ENCODE data around the gene RHBDD1.

RHBDD1 gene

DNA sequence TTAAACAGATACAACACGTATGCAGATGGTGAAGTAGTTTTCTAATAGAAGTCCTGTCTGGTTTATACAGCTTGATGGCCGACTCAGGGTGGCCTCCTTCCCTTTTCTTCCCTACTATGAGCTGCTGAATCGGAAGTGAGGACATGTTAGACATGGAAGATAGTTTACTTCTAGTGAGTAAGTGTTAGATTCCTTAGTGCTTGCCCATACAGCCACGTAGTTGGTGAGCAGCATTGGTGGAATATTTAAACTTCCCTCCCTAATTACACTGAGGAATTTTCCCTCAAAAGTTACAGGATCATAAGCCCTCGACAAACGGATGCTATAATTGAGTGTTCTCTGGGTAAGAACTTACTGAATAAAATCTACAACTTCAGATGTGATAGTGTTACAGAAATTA, 52.1 kb downstream of the RHBDD1 start:
- DNase-seq (ENCODE audit: low read depth), result no peak

DNA sequence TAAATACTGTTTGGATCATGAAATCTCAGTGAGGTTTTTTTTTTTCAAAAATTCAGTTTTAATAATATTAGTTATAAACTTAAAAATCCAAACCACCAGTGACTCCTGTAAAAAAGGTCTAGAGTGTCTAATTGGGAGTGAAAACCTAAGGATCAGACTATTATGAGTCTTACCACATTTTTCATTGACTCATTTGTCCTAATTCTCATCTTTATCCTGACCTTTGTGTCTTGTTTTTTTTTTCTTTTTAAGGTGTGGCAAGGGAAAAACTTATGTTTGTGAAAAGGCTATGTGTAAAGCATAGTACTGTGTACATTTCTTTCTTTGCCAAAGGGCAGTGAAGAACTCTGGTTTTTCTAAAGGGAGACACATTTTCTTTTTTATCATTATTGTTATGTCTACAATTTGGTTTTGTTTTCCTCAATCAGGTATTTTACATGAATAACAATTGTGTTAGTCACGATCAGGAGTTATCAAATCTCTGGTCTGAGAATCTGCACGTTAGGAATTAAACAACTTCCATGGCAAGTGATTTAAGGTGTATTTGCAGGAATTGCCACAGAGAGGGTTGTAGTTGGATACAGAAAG, 52.6 kb downstream of the RHBDD1 start:
- no peak for DNase-seq (ENCODE audit: low read depth)

DNA sequence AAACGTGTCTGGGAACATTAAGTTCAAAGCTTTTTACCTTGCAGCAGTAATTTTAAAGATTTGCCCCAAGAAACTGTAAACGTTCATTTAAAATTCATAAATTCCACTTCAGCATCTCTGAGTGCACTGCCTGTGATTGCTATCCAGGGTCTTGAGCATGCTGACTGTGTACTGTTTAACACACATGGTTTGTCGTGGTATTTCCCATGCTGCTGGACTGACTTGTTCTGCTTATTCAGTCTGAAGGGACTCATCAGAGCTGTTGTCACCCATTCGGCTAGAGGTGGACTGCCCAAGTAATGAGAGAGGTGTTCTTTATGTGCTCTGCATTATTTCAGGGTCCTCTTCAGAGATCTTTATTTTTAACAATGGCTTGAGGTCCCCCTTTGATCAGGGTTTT, 53.1 kb downstream of the RHBDD1 start:
- no peak for DNase-seq (ENCODE audit: low read depth)

GRCh38 chr2:226890286-226890685, 54.4 kb downstream of the RHBDD1 start:
- no peak for DNase-seq (ENCODE audit: low read depth)

- DNase-seq (ENCODE audit: low read depth), result no peak
Observed at GRCh38 chr2:226891780-226892590, 56.1 kb downstream of the RHBDD1 start.

GRCh38 chr2:226892729-226893128, 56.9 kb downstream of the RHBDD1 start:
- DNase-seq (ENCODE audit: low read depth), result no peak

DNA sequence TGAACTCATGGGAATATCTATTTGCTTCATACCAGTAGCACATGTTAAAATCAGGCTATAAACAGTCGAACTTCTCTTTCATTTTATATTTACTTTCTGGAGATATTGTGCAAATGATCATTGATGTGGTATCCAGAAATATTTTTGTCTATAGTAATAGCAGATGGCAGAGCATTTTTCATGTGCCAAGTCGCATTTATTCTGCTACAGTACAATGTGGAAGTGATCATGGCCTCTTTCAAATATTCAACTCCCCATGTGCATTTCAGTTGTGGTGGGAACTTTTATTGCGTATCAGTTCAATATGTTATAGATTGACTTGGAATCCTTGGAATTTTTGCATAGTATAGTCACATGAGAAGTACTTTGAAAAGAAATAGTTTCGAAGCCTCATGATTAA, 57.4 kb downstream of the RHBDD1 start:
- no peak for DNase-seq (ENCODE audit: low read depth)

GRCh38 chr2:226894752-226895151, 58.9 kb downstream of the RHBDD1 start:
- no peak for DNase-seq (ENCODE audit: low read depth)

DNA sequence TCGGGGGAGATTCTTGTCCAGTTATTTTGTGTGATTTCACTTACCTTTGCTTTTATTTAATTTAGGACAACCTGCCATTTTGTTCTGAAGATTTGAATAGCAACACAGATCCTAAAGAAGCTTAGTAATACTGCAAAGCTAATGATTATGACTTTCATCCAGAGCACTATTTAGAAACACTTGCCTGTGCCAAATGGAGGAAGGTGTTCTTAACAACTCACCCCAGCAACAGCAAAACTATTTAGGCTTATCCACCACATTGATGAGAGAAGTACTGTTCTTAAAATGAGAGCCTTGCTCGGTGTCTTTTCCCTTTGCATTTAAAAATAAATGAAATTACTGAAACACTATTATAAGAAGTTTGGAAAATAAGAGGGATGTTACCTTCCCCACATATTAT, 59.7 kb downstream of the RHBDD1 start:
- no peak for DNase-seq (ENCODE audit: low read depth)

DNA sequence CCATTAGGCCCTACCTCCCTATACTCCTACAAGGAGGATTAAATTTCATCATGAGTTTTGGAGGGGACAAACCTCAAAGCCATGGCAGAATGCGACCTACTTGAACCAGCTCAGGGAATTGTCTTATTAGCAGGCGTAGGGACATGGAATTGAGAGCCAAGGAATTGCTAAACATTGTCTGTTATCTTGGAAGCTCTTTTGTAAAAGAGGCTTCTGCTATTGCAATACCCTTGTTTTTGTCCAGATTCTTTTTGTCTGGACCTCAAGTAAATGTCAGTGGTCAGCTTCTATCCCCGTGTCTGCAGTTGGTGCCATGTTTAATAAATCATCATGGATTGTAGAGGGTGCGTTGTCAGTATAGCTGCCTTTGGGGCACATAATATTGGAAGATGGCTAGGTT, 62.3 kb downstream of the RHBDD1 start:
- DNase-seq (ENCODE audit: low read depth), result no peak

DNA sequence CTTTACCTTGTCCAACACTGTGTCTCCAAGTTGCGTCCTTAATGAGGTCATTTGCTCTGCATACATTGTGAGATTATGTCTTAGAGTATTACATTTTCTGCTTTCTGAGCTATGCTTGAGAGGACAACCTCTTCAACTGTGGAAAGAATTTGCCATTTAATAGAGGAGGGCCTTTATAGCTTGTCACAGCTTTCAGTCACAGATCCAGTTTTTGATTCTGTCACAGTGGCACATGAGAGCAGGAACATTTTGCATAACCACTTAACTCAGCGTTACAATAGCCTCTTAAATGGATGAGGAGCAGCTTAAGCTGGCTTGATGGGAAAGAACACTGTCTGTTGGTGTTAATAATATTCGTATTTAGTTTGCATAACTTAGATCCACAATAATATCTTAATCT, 63.0 kb downstream of the RHBDD1 start:
- DNase-seq (ENCODE audit: low read depth), result no peak

- DNase-seq (ENCODE audit: low read depth), result no peak
Observed at GRCh38 chr2:226902041-226902966, 66.5 kb downstream of the RHBDD1 start.

- no peak for DNase-seq (ENCODE audit: low read depth)
Observed at GRCh38 chr2:226903179-226903578, 67.3 kb downstream of the RHBDD1 start.

DNA sequence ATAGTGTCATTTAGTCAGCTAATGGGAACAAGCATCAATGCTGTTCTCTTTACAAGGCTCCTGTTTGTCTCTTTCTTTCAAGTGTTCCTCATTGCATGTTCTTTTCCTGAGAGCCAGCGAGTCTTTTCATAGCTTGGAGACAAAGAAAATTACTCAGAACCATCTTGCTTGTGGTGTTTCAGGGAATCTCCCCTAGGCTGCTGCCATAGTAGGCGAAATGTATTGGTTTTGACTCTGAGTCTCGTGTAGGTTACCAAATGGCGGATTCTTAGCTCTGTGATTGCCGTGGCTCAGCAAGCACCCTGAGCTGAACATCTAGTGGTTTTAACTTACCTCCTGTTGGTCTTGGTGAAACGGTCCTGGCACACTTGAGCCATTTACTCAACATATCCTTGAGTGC, 68.7 kb downstream of the RHBDD1 start:
- DNase-seq (ENCODE audit: low read depth), result no peak

DNA sequence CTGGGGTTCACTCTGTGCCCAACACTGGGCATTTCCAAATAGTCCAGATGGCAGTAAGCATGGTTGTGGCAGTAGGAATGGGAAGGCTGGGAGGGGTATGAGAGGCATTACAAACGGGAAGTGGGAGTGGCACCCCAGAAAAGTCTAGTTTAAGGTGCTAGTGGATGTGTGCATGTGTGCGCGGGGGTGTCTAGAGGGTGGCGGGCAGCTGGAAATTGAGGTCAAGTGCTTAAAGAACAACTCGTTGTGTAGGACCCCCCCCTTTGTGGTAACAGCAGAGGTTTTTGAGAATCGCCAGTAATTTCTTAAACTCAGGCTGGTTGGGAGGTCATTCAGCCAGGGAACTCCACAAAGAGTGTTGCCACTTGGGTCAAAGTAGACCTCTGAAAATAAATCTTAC, 69.9 kb downstream of the RHBDD1 start:
- DNase-seq (ENCODE audit: low read depth), result no peak

DNA sequence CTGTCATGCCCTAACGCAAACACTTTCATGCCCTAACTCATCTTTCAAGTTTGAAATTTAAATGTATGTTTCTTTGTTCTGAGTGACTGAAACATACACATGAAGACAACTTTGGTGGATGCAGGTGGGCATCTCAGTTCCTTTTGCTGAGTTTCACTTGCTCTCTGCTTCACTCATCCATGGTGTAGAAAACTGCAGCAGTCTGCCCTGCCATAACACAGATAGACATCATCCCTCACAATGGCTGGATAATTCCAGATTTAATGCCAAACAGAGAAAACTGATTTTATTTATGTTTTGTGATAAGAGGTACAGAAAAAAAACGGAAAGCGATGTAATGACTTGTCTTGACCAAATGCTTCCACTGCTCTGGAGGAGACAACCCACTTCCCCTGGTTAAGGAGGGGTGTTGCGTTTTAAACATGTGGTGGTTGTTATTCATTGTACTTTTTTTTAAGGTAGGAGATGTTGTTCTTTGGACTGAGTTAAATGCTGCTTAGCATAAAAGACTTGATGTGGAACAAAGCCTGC, 70.4 kb downstream of the RHBDD1 start:
- no peak for DNase-seq (ENCODE audit: low read depth)

DNA sequence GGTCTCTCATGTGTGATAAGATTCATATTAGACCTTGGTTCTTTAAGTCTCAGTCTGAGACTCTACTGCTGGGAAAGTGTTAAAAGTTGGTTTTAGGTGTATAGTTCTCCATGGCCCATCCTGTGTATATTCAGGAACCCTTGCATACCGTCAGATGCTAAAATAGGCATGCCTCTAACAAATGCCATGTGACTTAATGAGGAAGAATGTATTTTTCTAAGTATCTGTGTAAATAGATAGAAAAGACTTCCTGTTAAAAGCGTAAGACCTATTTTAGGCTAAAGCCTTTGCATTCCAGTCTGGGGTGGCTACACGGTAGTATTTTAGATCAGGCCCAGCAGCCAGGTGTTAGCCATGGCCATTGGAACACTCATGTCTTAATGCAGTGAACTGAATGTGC, 73.3 kb downstream of the RHBDD1 start:
- no peak for DNase-seq (ENCODE audit: low read depth)

- DNase-seq (ENCODE audit: low read depth), result no peak
Observed at GRCh38 chr2:226909836-226910235, 74.0 kb downstream of the RHBDD1 start.

DNA sequence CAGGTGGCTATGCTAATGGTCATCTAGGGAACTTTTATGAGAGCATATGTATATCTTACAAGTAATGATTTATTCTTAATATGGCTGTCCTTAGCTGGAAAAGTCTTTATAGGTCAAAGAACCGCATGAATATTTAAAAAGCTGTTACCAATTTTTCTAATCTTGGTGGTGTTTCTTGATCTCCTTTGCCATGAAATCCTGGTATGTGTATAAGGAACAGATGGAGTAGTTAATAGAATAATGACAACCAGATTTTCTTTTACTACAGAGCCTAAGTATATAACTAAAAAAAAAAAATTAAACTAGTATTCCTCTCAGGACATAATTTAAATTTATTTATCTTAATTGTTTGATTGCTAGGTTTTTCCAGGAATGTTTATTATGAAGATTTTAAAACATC, 74.5 kb downstream of the RHBDD1 start:
- no peak for DNase-seq (ENCODE audit: low read depth)

DNA sequence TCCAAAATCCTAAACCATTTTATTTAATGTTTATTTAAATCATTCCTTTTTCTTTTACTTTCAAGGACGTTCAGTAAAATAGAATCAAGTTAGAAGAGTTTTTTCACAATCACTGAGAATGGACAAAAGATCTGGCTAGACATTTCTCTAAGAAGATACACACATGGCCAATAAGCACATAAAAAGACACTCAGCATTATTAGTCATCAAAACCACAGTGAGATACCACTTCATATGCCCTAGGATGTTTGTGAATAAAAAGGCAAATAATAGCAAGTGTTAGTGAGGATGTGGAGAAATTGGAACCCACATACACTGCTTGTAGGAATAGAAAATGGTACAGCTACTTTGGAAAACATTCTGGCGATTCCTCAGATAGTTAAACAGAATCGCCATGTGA, 76.1 kb downstream of the RHBDD1 start:
- no peak for DNase-seq (ENCODE audit: low read depth)

DNA sequence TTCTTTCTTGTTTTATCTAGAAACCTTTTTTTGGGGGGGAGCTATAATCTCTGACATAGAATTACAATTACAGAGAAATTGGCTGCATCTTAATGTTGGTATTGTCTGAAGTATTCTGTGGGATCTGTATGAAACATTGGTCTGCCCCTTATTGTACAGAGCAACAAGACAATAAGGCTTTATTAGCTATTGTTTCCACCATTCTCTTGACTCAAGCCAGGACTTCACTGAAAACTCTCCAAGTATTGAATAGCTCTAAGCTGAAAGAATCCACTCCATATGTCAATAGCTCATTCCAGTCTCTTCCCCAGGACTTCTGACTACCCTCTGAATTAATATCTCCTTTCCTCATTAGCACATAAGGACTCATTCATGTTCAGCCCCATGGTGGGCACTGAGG, 77.8 kb downstream of the RHBDD1 start:
- DNase-seq (ENCODE audit: low read depth), result no peak

DNA sequence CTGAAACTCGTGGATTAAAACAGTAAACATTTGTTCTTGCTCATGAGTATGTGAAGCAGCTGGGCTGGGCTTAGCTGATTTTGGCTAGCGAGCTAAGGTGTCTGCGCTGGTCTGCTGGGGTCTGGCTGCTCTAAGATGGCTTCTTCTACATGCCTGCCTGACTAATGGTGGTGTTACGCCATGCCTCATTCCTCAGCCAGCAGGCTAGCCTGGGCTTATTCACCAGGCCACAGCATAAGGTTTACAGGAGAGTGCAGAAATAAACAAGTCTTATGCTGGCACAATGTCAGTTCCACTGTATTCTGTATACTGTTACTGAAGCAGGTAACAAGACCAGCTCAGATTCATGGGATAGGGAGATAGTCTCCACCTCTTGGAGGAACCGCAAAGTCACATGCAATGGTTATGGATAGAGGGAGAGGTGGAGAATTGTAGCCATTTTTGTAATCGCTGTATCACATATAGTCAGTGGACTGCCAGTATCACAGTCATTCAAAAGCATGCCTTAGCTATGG, 80.0 kb downstream of the RHBDD1 start:
- DNase-seq (ENCODE audit: low read depth), result no peak
